HG02870 (cell line): ENCODE data around the gene MAEA.
"Not testable (repeated sequence)": the region's sequence is repeated elsewhere in the genome, so short reads cannot be mapped to it uniquely, and the experiment has no call there.

Experiments
- ATAC-seq: cut with Tn5 transposase; IDR thresholded peaks from one replicate; pipeline ENCODE4 v1.9.1; 2021; ENCODE audit warnings: mild to moderate bottlenecking, moderate library complexity; ENCODE audit not compliant: unreplicated experiment

The MAEA gene

DNA sequence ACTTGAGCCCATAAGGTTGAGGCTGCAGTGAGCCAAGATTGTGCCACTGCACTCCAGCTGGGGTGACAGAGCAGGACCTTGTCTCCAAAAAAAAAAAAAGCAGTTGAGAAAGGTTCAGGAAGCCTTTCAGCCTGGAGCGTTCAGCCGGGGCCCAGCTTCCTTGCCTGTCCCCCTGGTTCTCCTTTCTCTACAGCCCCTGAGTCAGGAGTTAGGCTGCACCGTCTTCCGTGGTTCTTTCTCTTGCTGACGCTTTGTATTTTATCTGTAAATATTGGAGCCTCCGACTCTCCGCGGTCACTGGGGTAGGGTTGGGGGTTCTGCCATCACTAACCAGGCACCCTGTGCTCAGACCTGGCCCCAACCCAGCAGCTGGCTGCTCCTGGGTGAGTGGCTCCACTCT lies 43.6 kb downstream of the MAEA start:
- no peak for ATAC-seq

- not testable (repeated sequence) for ATAC-seq
These were observed 44.3 kb downstream of the MAEA start for GRCh38 chr4:1333851-1334578.

DNA sequence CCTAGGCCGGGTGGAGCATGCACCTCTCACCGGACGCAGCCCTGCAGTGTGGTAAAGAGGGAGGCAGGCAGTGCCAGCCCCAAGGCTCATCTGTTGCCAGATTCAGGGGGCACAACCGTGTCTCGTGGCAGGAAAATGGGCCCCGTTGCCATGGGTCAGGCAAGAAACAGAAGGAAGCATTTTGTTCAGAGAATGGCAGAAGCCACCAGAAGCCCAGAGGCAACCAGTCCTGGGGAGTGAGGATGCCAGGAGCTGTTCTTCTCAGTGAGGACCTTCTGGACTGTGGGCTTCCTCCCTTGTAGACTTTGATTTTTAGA lies 44.8 kb downstream of the MAEA start:
- no peak for ATAC-seq

DNA sequence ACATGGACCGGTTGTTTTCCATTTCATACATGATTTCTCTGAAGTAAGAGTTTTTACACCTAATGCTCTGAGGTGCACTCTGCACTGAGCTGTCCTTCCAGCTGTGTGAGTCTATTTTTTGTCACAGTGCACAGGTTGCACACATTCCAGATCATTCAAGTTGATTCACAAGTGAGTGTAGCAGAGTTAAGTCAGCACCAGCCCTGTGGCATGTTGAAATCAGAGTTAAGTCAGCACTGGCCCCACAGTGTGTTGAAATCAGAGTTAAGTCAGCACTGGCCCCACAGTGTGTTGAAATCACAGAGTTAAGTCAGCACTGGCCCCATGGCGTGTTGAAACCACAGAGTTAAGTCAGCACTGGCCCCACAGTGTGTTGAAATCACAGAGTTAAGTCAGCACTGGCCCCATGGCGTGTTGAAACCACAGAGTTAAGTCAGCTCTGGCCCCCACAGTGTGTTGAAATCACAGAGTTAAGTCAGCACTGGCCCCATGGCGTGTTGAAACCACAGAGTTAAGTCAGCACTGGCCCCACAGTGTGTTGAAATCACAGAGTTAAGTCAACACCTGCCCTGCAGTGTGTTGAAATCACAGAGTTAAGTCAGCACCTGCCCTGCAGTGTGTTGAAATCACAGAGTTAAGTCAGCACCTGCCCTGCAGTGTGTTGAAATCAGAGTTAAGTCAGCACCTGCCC lies 45.6 kb downstream of the MAEA start:
- ATAC-seq, result not testable (repeated sequence)

GRCh38 chr4:1336088-1336491 lies 46.4 kb downstream of the MAEA start:
- no peak for ATAC-seq

- no peak for ATAC-seq
These were observed 47.7 kb downstream of the MAEA start for GRCh38 chr4:1337376-1337831.

DNA sequence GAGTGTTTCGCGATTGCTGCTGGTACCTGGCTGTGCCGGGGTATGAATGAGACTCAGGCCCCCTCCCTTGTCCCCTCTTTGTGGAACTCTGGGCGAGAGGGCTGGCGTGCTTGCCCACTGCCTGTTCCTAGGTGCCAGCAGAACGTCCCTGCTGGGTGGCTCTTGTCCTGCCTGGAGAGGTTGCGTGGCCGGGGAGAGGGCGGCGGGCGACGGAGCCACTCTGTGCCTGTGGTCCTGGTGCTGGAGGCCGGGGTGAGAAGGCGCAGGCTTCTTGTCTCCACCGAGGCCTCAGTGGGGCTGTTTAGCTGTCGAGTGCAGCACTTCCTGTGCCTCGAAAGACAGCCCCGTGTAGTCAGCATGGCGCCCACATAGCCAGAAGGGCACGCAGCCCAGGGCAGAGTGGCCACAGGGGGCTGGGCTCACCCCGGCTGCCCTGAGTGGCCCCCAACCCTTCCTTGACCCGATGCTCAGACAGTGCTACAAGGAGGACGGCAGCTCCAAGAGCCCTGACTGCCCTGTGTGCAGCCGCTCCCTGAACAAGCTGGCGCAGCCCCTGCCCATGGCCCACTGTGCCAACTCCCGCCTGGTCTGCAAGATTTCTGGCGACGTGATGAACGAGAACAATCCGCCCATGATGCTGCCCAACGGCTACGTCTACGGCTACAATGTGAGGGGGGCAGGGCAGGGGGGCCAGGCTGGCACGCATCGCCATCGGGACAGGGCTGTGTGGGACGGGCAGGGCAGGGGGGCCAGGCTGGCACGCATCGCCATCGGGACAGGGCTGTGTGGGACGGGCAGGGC lies 48.5 kb downstream of the MAEA start:
- ATAC-seq, result no peak

GRCh38 chr4:1338752-1339414 lies 49.2 kb downstream of the MAEA start:
- ATAC-seq, result no peak

DNA sequence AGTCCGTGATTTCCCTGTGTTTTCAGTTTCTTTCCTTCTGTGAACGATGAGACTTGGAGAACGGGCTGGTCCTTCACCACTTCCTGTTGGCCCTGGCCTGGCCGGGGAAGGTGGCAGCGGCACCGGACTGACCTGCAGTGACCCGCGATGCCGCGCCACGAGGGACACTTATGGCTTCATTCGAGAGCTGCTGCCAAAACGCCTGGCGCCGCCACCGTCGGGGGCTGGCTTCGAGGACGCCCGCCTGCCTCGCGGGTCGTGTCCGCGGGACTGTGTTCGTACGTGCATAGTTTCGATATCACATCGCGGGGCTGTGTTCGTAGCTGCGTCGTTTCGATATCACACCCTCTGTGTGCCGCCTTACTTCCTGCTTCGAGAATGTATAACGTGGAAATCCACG lies 49.8 kb downstream of the MAEA start:
- no peak for ATAC-seq

GRCh38 chr4:1340181-1340747 lies 50.6 kb downstream of the MAEA start:
- ATAC-seq, result no peak

DNA sequence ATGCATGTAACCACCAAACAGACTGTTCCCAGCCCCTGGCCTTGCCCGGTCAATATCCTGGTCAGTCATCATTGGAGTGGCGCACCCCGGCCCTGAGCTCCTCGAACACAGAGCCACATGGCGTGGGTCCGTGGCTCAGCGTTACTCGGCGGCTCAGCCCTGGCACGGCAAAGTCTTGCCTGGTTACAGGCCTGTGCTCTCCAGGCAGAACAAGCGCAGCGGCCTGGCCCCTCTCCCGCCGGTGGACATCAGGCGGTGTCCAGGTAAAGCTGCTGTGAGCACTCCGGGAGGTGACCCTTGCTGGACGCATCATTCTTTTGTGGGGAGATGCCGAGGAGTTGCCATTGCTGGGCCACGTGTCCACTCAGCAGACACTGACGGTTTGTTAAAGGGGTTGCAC lies 51.2 kb downstream of the MAEA start:
- no peak for ATAC-seq

- ATAC-seq, result no peak
These were observed 52.3 kb downstream of the MAEA start for GRCh38 chr4:1342003-1342402.

DNA sequence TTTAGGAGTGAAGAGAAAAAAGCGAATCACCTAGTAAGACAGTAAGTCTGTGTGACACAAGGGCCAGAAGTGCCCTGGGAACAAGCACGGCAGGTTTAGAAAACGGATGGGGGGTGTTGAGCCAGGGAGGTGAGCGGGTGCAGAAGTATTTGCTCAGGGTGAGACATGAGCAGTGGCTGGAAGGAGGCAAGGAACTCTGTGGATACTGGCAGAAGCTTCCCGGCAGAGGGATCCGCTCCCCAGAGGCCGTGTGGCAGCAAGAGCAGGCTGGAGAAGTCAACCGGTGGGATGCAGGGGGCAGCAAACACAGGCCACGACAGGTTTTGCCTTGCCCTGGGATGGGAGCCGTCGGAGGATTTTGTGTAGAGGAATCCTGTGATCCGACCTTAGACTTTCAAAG lies 55.0 kb downstream of the MAEA start:
- ATAC-seq, result no peak

- ATAC-seq, result peak; percentile 0
These were observed 56.5 kb downstream of the MAEA start for GRCh38 chr4:1345903-1346780.

DNA sequence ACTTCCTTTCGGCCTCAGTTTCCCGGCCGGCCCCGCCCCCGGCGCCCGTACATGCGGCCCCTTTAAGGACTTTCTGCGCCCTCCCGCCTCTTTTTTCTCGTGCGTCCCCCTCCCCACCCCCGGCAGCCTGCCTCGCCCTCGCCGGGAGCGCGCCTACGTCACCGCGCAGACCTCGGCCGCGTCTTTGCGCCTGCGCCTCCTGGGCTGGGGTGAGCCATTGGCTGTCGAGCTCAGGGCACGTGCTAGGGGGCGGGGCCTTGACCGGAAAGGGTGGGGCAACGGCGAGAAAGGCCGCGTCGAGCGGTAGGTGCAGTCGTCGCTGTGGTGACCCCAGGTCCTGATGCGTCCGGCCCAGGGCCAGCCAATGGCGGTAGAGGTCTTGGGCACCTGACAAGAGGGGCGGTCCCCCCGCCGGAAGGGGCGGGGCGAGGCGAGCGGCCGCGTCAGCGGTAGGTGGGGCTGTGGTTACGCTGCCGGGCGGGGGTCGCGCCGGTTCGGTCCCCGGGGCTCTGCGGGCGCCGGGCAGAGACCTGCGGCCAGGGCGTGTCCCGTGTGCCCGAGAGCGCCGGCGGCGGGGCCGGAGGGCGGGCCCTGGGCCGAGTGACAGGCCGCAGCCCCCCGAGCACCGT lies 57.2 kb downstream of the MAEA start, which contains the start of gene UVSSA:
TSS of gene UVSSA (plus strand) at position 428 of the 629 bp plus-strand sequence. CDS start 884 bp downstream, outside the sequence.
- ATAC-seq, result peak; percentile 94

DNA sequence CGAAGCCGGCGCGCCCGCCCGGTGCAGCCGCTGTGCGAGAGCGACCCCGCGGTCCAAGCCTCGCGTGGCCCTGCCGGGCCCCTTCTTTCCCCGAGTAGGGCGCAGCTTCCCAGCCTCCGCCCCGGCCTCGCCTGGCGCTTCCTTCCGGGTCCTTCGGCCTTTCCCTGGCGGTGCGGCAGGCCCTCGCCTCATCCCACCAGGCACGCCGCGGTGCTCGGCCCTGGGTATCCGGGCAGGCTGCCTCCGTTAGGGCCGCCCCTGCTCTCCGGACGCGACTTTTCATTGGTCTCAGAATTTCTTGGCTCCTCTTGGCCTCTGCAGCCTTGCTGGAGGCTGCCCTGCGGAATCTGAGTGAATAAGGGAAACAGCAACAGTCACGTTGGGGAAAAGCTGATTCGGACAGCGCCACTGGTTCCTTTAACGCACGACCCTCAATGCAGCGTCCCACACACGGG lies 57.7 kb downstream of the MAEA start:
- peak; percentile 25 for ATAC-seq

DNA sequence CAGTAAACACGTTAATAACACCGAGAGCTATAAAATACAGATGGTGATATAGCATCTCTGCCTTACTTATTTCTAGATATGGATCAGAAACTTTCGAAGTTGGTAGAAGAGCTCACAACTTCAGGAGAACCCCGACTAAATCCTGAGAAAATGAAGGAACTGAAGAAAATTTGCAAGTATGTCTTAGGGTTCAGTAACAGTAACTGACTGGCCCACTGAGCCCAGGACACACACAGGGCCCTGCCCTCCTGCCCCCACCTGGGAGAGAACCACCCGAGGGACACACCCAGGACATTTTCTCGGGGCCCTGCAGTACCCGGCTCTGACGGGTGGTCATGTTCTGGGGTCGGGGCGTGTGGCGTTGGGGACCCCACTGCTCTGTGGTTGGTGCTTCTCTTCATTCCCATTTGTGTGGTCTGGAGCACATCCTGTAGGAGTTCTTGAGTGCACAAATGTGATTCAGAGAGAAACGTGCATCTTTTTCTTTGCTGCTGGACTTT lies 58.4 kb downstream of the MAEA start:
- no peak for ATAC-seq

GRCh38 chr4:1348746-1349145 lies 59.1 kb downstream of the MAEA start:
- ATAC-seq, result no peak
